HCT116 (cell line): ENCODE results near the gene OVAAL. TPM values are rescaled to one million over a fixed set of nuclear protein-coding genes. Genes with fewer than 3 reads are reported as not detected.

Experiments used
- ATAC-seq: fragments of 200-7000 bp; cut with Tn5 transposase; 2 replicates; pipeline ENCODE4 v1.9.1; 2020; ENCODE audit warnings: mild to moderate bottlenecking, moderate library complexity
- BruUV-seq: library from RNA; stranded (reverse); fragments of 400-500 nt; replicated peaks from 2 replicates; lab custom pipeline; 2021; lab: Mats Ljungman, UMichigan
- CTCF ChIA-PET: fragments of 300-600 bp; sonication (Branson Sonifier 250); formaldehyde crosslinking; loops from one replicate; lab custom pipeline; 2021; ENCODE audit warnings: antibody characterized with exemption; lab: Charles Lee
- POLR2A ChIA-PET: fragments of 300-600, 350-600 bp; sonication (Branson Sonifier 250); formaldehyde crosslinking; loops from one replicate; lab custom pipeline; 2021; ENCODE audit warnings: antibody characterized with exemption; lab: Charles Lee
- RAD21 ChIA-PET, 2 experiments: fragments of 300-600 bp; sonication (Branson Sonifier 250); formaldehyde crosslinking; loops; one replicate each; lab custom pipeline; 2023; ENCODE audit warnings: low total read pairs in 2 of 2; ENCODE audit not compliant: uncharacterized antibody in 2 of 2, unreplicated experiment in 2 of 2, low non-redundant PET in 1 of 2; lab: Charles Lee
- DNase-seq: peaks from one replicate; pipeline ENCODE4 v3.0.0-alpha.2; 2010; ENCODE audit warnings: low read depth, low spot score
- H2AFZ ChIP-seq: fragments of 200-600 bp; shearing (Covaris generic), sonication (generic); 2 replicates; pipeline ENCODE4 v1.6.1; 2017; ENCODE audit warnings: low read depth, mixed run types, mixed read lengths, antibody characterized with exemption, low read length; ENCODE audit not compliant: poor library complexity, severe bottlenecking
- H3K27ac ChIP-seq: 2 replicates; pipeline ENCODE4 v1.5.1; 2012; ENCODE audit warnings: low read depth, low read length
- H3K27me3 ChIP-seq: fragments of 200-600 bp; sonication (generic); 2 replicates; pipeline ENCODE4 v1.6.1; 2016; ENCODE audit warnings: mixed run types, low read length, mixed read lengths; ENCODE audit not compliant: insufficient read depth
- H3K36me3 ChIP-seq, 2 experiments: fragments of 200-500 bp in 1 of 2; fragments of 200-600 bp in 1 of 2; sonication (Bioruptor generic) in 1 of 2; sonication (generic) in 1 of 2; 2 replicates each; pipeline versions ENCODE4 v1.5.1 to v1.6.1; 2014 to 2016; ENCODE audit warnings: low read length in 2 of 2, inconsistent platforms in 1 of 2, mixed read lengths in 1 of 2, mixed run types in 1 of 2; ENCODE audit not compliant: insufficient read depth in 2 of 2, control insufficient read depth in 1 of 2
- H3K4me1 ChIP-seq, 2 experiments: fragments of 200-600 bp in 1 of 2; sonication (generic) in 1 of 2; 2 replicates each; pipeline versions ENCODE4 v1.5.1 to v1.6.1; 2012 to 2017; ENCODE audit warnings: low read length in 2 of 2, inconsistent platforms in 1 of 2, mild to moderate bottlenecking in 1 of 2, mixed read lengths in 1 of 2, mixed run types in 1 of 2, moderate library complexity in 1 of 2; ENCODE audit not compliant: insufficient read depth in 2 of 2, control insufficient read depth in 1 of 2
- H3K4me2 ChIP-seq: fragments of 200-600 bp; sonication (generic); 2 replicates; pipeline ENCODE4 v1.6.1; 2017; ENCODE audit warnings: mixed run types, low read length, mixed read lengths
- H3K4me3 ChIP-seq, 2 experiments: fragments of 200-600 bp in 1 of 2; sonication (generic) in 1 of 2; replicated peaks in 1 of 2; 2 replicates each; pipeline ENCODE4 v1.5.1; 2011 to 2016; ENCODE audit warnings: low read length in 2 of 2, control low read depth in 1 of 2, low read depth in 1 of 2, mild to moderate bottlenecking in 1 of 2, mixed read lengths in 1 of 2, mixed run types in 1 of 2
- H3K79me2 ChIP-seq: fragments of 200-600 bp; sonication (generic); 2 replicates; pipeline ENCODE4 v1.6.1; 2017; ENCODE audit warnings: mild to moderate bottlenecking, mixed run types, low read length, moderate library complexity, mixed read lengths; ENCODE audit not compliant: insufficient read depth
- H3K9ac ChIP-seq: fragments of 200-600 bp; sonication (generic); 2 replicates; pipeline ENCODE4 v1.6.1; 2016; ENCODE audit warnings: low read length, mixed read lengths
- H3K9me2 ChIP-seq: fragments of 200-600 bp; sonication (generic), shearing (Covaris generic); 2 replicates; pipeline ENCODE4 v1.6.1; 2017; ENCODE audit warnings: mixed run types, mild to moderate bottlenecking, moderate library complexity; ENCODE audit not compliant: insufficient read depth
- H3K9me3 ChIP-seq, 2 experiments: fragments of 200-500 bp in 1 of 2; fragments of 200-600 bp in 1 of 2; sonication (Bioruptor generic) in 1 of 2; sonication (generic) in 1 of 2; 2 replicates each; pipeline ENCODE4 v1.6.1; 2014 to 2017; ENCODE audit warnings: low read length in 2 of 2, mixed read lengths in 2 of 2, inconsistent platforms in 1 of 2, low read depth in 1 of 2, mild to moderate bottlenecking in 1 of 2, mixed run types in 1 of 2, moderate library complexity in 1 of 2; ENCODE audit not compliant: control insufficient read depth in 1 of 2, insufficient read depth in 1 of 2
- H4K20me1 ChIP-seq: fragments of 200-600 bp; sonication (generic), shearing (Covaris generic); 2 replicates; pipeline ENCODE4 v1.6.1; 2017; ENCODE audit warnings: mixed run types, mild to moderate bottlenecking, moderate library complexity; ENCODE audit not compliant: insufficient read depth
- ATF3 ChIP-seq: IDR thresholded peaks from 2 replicates; pipeline ENCODE4 v1.6.1; 2012
- CEBPB ChIP-seq: IDR thresholded peaks from 2 replicates; pipeline ENCODE4 v1.6.1; 2012; ENCODE audit warnings: low read depth
- EGR1 ChIP-seq: IDR thresholded peaks from 2 replicates; pipeline ENCODE4 v1.6.1; 2012; ENCODE audit warnings: low read depth
- FOSL1 ChIP-seq: IDR thresholded peaks from 2 replicates; pipeline ENCODE4 v1.6.1; 2012; ENCODE audit warnings: low read depth
- JUND ChIP-seq: IDR thresholded peaks from 2 replicates; pipeline ENCODE4 v1.6.1; 2012
- MAX ChIP-seq: IDR thresholded peaks from 2 replicates; pipeline ENCODE4 v1.6.1; 2012
- POLR2A ChIP-seq: IDR thresholded peaks from 2 replicates; pipeline ENCODE4 v1.7.0; 2011; ENCODE audit warnings: borderline replicate concordance; ENCODE audit not compliant: insufficient read depth, insufficient read length; ENCODE audit errors: extremely low read depth
- POLR2AphosphoS5 ChIP-seq: IDR thresholded peaks from 2 replicates; pipeline ENCODE4 v1.6.1; 2011; ENCODE audit warnings: mild to moderate bottlenecking, low read depth, low read length, moderate library complexity
- RAD21 ChIP-seq: IDR thresholded peaks from 2 replicates; pipeline ENCODE4 v1.6.1; 2012; ENCODE audit warnings: low read depth, mild to moderate bottlenecking
- REST ChIP-seq: IDR thresholded peaks from 2 replicates; pipeline ENCODE4 v1.6.1; 2012; ENCODE audit warnings: low read depth
- SIN3A ChIP-seq: IDR thresholded peaks from 2 replicates; pipeline ENCODE4 v1.6.1; 2012; ENCODE audit warnings: low read depth
- TCF7L2 ChIP-seq: IDR thresholded peaks from 2 replicates; pipeline ENCODE4 v1.7.0; 2011; ENCODE audit warnings: borderline replicate concordance, inconsistent platforms; ENCODE audit not compliant: insufficient read depth, insufficient read length; ENCODE audit errors: extremely low read depth
- YY1 ChIP-seq: IDR thresholded peaks from 2 replicates; pipeline ENCODE4 v1.6.1; 2011; ENCODE audit warnings: low read length, low read depth, moderate library complexity, mild to moderate bottlenecking; ENCODE audit not compliant: insufficient replicate concordance; ENCODE audit errors: extremely low read depth
- ZFX ChIP-seq: fragments of 450-650 bp; IDR thresholded peaks from 2 replicates; pipeline ENCODE4 v1.6.1; 2017
- ZNF274 ChIP-seq: fragments of 200-500 bp; sonication (Bioruptor generic); IDR thresholded peaks from 2 replicates; pipeline ENCODE4 v1.6.1; 2014; ENCODE audit warnings: mild to moderate bottlenecking, low read depth, low read length, inconsistent platforms
- intact Hi-C: fragments of 100-400 bp; cut with micrococcal nuclease; formaldehyde crosslinking; loops from 2 replicates; pipeline ENCODE4 v1.10.0; 2022
- total RNA-seq: library from RNA; stranded (reverse); gene quantifications from one replicate; pipeline ENCODE4 v1.2.1, GENCODE V29; 2021; ENCODE audit not compliant: unreplicated experiment

OVAAL gene
- total RNA-seq, 1 experiment from 2014 or later = not detected

DNA sequence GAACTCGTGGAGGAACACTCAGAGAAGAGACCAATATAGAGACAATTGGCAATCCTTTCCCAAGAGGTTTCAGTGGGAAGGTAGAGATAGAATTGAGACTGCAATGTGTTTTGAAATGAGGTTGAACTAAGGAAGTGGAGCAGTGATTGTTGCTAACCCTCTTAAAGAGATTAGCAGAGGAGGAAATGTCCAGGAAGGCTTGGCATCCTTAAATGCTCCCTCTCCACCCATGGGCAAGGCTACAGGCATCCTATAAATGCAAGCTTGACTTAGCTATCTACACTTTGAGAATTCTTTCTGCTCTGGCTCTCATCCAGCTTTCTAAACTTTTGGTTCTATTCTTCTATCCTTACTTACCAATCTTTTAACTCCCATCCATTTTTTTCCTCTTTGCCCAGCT is 42.7 kb downstream of the OVAAL start:
- no peaks in the 10 kb centered on the region for H3K4me1 ChIP-seq
- no peak overlapping the region for H2AFZ ChIP-seq
- H3K27ac ChIP-seq = no peak overlapping the region
- no peak overlapping the region for H3K9ac ChIP-seq
- H3K36me3 ChIP-seq = no peaks in the 10 kb centered on the region
- TF ChIP-seq YY1 = no peak
- TF ChIP-seq CEBPB = no peak
- no peaks in the 10 kb centered on the region for H4K20me1 ChIP-seq
- H3K79me2 ChIP-seq = no peaks in the 10 kb centered on the region
- no peaks in the 10 kb centered on the region for H3K9me3 ChIP-seq
- no peaks in the 10 kb centered on the region for H3K27me3 ChIP-seq
- ChIA-PET CTCF (no interaction called here), RAD21 (no interaction called here), POLR2A (no interaction called here)
- H3K9me2 ChIP-seq = no peaks in the 10 kb centered on the region
- no TSS peak for BruUV-seq
- H3K4me3 ChIP-seq = no peak overlapping the region
- intact Hi-C loops = no loop called here
- ATAC-seq (no peak), DNase-seq (no peak)
- H3K4me2 ChIP-seq = no peak overlapping the region

DNA sequence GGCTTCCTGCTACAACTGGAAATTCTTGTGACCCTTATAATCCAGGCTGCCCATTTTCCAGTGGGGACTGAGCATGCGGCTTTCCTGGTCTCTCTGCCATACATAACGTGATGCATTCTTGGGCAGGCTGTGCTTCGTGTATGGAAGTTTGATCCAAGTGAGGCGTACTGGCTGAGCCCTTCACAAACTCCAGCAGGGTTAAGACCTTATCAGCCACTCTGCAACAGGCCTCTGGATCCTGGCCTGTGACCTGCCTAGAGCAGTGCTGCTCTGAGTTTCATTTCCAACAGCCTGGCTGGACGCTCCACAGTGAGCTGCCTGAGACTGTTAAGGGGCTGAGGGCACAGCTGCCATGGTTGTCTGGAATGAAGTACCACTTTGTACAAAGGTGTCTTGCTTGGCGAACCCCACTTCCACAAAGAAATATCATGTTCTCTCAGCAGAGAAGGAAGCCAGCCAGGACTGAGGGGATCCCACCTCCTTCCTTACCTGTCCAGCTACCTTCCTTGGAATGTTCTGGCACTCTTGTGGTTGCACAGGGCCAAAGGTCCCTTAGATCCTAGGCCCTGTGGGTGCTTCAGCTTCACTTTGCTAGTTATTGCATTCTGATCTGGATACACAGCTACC is 44.6 kb downstream of the OVAAL start:
- DNase-seq (no peak), ATAC-seq (no peak)
- H3K79me2 ChIP-seq = no peaks in the 10 kb centered on the region
- no peaks in the 10 kb centered on the region for H3K9me3 ChIP-seq
- H3K36me3 ChIP-seq = no peaks in the 10 kb centered on the region
- no peak overlapping the region for H3K9ac ChIP-seq
- H3K27me3 ChIP-seq = no peaks in the 10 kb centered on the region
- ChIA-PET RAD21 (no interaction called here), CTCF (no interaction called here), POLR2A (no interaction called here)
- BruUV-seq = no TSS peak
- H3K4me2 ChIP-seq = no peak overlapping the region
- no peak overlapping the region for H3K4me3 ChIP-seq
- no peak for TF ChIP-seq JUND
- no peak for TF ChIP-seq RAD21
- no peak for TF ChIP-seq ZNF274
- no peak for TF ChIP-seq POLR2AphosphoS5
- no peak for TF ChIP-seq MAX
- no peak for TF ChIP-seq EGR1
- TF ChIP-seq ATF3 = no peak
- no peak for TF ChIP-seq ZFX
- no peak for TF ChIP-seq SIN3A
- no peak for TF ChIP-seq REST
- TF ChIP-seq FOSL1 = no peak
- TF ChIP-seq YY1 = no peak
- no peak for TF ChIP-seq TCF7L2
- TF ChIP-seq POLR2A = no peak
- H3K27ac ChIP-seq = no peak overlapping the region
- no peaks in the 10 kb centered on the region for H4K20me1 ChIP-seq
- H2AFZ ChIP-seq = no peak overlapping the region
- peaks cover 4% of the 10 kb centered on the region; the same call in 1 of the 2 replicates for H3K9me2 ChIP-seq
- H3K4me1 ChIP-seq = no peaks in the 10 kb centered on the region
- intact Hi-C loops = no loop called here
